ENCODE measurements around the gene RNASE1. TPM values are rescaled to one million over a fixed set of nuclear protein-coding genes. Genes with fewer than 3 reads are reported as not detected.
"Not testable (repeated sequence)": the region's sequence is repeated elsewhere in the genome, so short reads cannot be mapped to it uniquely, and the experiment has no call there.

The RNASE1 gene
- total RNA-seq, 1 donor, result 1.1 TPM

DNA sequence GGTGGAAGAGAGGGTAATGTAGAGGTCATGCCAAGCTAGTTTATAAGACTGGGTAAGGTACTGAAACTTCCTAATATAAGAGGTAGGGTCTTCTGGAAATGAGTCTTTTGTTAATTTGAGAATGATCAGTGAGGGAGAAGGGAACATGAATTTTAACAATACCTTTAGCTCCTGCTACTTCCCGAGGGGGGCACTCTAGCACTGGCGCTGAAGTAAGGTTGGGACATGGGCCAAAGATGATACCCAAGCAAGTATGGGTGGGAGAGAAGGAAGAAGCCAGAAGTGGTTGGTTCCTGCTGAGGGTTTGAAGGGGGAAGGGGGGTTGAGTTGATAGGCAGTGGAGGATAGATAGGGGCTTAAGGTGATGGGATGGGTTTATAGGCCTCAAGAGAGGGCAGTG lies 32.3 kb upstream of the RNASE1 start:
- no peak for DNase-seq (ENCODE audit: insufficient read length, low spot score, missing footprints)
- H2AFZ ChIP-seq (ENCODE audit: low read length), result no peak overlapping the region
- no peaks in the 10 kb centered on the region for H3K4me1 ChIP-seq (ENCODE audit: insufficient read depth, low read length)
- TF ChIP-seq, protein P1, sequence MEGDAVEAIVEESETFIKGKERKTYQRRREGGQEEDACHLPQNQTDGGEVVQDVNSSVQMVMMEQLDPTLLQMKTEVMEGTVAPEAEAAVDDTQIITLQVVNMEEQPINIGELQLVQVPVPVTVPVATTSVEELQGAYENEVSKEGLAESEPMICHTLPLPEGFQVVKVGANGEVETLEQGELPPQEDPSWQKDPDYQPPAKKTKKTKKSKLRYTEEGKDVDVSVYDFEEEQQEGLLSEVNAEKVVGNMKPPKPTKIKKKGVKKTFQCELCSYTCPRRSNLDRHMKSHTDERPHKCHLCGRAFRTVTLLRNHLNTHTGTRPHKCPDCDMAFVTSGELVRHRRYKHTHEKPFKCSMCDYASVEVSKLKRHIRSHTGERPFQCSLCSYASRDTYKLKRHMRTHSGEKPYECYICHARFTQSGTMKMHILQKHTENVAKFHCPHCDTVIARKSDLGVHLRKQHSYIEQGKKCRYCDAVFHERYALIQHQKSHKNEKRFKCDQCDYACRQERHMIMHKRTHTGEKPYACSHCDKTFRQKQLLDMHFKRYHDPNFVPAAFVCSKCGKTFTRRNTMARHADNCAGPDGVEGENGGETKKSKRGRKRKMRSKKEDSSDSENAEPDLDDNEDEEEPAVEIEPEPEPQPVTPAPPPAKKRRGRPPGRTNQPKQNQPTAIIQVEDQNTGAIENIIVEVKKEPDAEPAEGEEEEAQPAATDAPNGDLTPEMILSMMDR (IDR thresholded peaks at IDR 0.05; ENCODE audit: extremely low read depth, low read depth, low read length), result no peak
- H3K4me2 ChIP-seq (ENCODE audit: insufficient read depth, low read length), result no peak overlapping the region
- no peak overlapping the region for H3K27ac ChIP-seq (ENCODE audit: low read depth, low read length)
- H3K9me3 ChIP-seq (ENCODE audit: low read depth, low read length), result no peaks in the 10 kb centered on the region
- no peaks in the 10 kb centered on the region for H3K79me2 ChIP-seq (ENCODE audit: insufficient read depth, low read length)
- H3K27me3 ChIP-seq (ENCODE audit: insufficient read depth, low read length), result peaks cover 4% of the 10 kb centered on the region
- H4K20me1 ChIP-seq (ENCODE audit: insufficient read depth, low read length), result no peaks in the 10 kb centered on the region
- no peak overlapping the region for H3K4me3 ChIP-seq (ENCODE audit: insufficient read depth, low read length)
- no peaks in the 10 kb centered on the region for H3K36me3 ChIP-seq (ENCODE audit: insufficient read depth, low read length)

GRCh38 chr14:20830831-20831230 lies 28.2 kb upstream of the RNASE1 start:
- DNase-seq (ENCODE audit: insufficient read length, low spot score, missing footprints), result no peak
- Histone ChIP-seq H3K36me3 (ENCODE audit: insufficient read depth, low read length) (no peaks in the 10 kb centered on the region), H3K9me3 (ENCODE audit: low read depth, low read length) (no peaks in the 10 kb centered on the region), H3K4me3 (ENCODE audit: insufficient read depth, low read length) (no peak overlapping the region), H3K27me3 (ENCODE audit: insufficient read depth, low read length) (peaks cover 4% of the 10 kb centered on the region), H3K4me1 (ENCODE audit: insufficient read depth, low read length) (no peaks in the 10 kb centered on the region), H3K79me2 (ENCODE audit: insufficient read depth, low read length) (no peaks in the 10 kb centered on the region), H3K27ac (ENCODE audit: low read depth, low read length) (no peak overlapping the region), H3K4me2 (ENCODE audit: insufficient read depth, low read length) (no peak overlapping the region), H4K20me1 (ENCODE audit: insufficient read depth, low read length) (no peaks in the 10 kb centered on the region), H2AFZ (ENCODE audit: low read length) (no peak overlapping the region)
- TF ChIP-seq, protein P1 (IDR thresholded peaks at IDR 0.05; ENCODE audit: extremely low read depth, low read depth, low read length), result no peak

DNA sequence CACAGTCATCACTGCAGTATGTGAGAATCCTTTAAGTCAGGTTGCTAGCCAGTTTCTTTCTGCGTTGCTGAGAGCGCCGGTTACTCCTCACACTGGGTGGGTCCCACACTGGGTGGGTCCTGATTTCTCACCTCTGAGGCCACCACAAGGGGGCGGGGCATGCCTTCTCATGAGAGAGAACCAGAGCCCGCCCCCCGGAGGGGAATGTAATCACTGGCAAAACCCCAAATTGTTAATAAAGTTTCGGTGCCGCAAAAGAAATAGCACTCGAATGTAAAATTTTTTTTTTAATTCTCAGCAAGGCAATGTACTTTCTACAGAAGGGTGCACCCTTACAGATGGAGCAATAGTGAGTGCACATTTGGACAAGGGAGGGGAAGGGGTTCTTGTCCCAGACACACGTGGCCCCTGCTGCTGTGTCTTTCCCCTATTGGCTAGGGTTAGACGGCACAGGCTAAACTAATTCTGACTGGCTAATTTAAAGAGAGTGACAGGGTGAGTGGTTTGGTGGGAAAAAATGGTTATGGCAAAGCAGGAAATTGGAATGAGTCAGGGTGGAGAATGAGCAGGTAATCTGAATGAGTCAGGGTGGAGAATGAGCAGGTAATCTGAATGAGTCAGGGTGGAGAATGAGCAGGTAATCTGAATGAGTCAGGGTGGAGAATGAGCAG lies 25.5 kb upstream of the RNASE1 start:
- H3K4me3 ChIP-seq (ENCODE audit: insufficient read depth, low read length); H3K27ac ChIP-seq (ENCODE audit: low read depth, low read length); DNase-seq (ENCODE audit: insufficient read length, low spot score, missing footprints); H3K79me2 ChIP-seq (ENCODE audit: insufficient read depth, low read length); H2AFZ ChIP-seq (ENCODE audit: low read length); H3K4me1 ChIP-seq (ENCODE audit: insufficient read depth, low read length); H3K36me3 ChIP-seq (ENCODE audit: insufficient read depth, low read length); H3K27me3 ChIP-seq (ENCODE audit: insufficient read depth, low read length); H4K20me1 ChIP-seq (ENCODE audit: insufficient read depth, low read length); H3K9me3 ChIP-seq (ENCODE audit: low read depth, low read length); H3K4me2 ChIP-seq (ENCODE audit: insufficient read depth, low read length): not testable (repeated sequence)

DNA sequence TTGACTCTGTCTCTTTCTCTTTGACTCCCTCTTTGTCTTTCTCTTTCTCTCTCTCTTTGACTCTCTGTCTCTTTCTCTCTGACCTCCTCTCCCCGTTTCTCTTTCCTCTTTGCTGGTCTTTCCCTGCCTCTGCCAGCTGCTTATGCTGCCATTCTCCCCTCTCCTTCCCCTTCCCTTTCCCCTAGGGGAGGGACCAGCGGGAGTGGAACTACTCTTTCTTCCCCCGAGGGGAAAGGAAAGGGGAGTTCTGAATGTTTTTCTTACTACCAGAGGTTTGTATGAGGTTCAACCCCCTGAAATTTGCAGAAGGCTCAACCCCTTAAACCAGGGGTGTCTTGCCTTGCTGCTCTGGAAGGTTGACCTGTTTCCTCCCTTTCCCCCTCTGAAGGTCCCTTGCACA lies 24.7 kb upstream of the RNASE1 start:
- Histone ChIP-seq H3K9me3 (ENCODE audit: low read depth, low read length) (no peaks in the 10 kb centered on the region), H2AFZ (ENCODE audit: low read length) (no peak overlapping the region), H3K4me3 (ENCODE audit: insufficient read depth, low read length) (no peak overlapping the region), H3K79me2 (ENCODE audit: insufficient read depth, low read length) (no peaks in the 10 kb centered on the region), H3K36me3 (ENCODE audit: insufficient read depth, low read length) (no peaks in the 10 kb centered on the region), H3K4me2 (ENCODE audit: insufficient read depth, low read length) (no peak overlapping the region), H3K27me3 (ENCODE audit: insufficient read depth, low read length) (peaks cover 4% of the 10 kb centered on the region), H4K20me1 (ENCODE audit: insufficient read depth, low read length) (no peaks in the 10 kb centered on the region), H3K4me1 (ENCODE audit: insufficient read depth, low read length) (no peaks in the 10 kb centered on the region), H3K27ac (ENCODE audit: low read depth, low read length) (no peak overlapping the region)
- DNase-seq (ENCODE audit: insufficient read length, low spot score, missing footprints), result no peak
- TF ChIP-seq, protein P1 (IDR thresholded peaks at IDR 0.05; ENCODE audit: extremely low read depth, low read depth, low read length), result no peak

DNA sequence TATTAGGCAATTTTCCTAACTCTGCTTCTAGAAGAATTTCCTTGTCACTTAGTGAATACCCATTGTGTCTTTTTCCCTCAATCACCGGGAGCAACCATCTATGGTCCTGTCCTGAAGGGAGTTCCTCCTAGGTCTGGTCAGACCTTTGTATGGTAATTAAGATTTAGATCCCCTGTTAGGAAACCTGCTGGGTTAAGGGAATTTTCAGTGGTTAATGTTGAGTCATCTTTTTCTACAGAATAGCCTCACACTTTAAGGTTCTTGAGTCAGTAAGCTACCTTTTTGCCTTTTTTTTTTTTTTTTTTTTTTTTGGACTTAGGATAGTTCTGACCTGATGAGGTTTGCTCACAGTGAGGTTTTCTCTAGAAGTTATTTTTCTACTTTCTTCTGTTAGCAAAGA lies 24.0 kb upstream of the RNASE1 start:
- not testable (repeated sequence) for H3K27ac ChIP-seq (ENCODE audit: low read depth, low read length); H3K27me3 ChIP-seq (ENCODE audit: insufficient read depth, low read length); H3K9me3 ChIP-seq (ENCODE audit: low read depth, low read length); H3K4me3 ChIP-seq (ENCODE audit: insufficient read depth, low read length); H3K4me1 ChIP-seq (ENCODE audit: insufficient read depth, low read length); H3K36me3 ChIP-seq (ENCODE audit: insufficient read depth, low read length); H4K20me1 ChIP-seq (ENCODE audit: insufficient read depth, low read length); H3K4me2 ChIP-seq (ENCODE audit: insufficient read depth, low read length); H2AFZ ChIP-seq (ENCODE audit: low read length); H3K79me2 ChIP-seq (ENCODE audit: insufficient read depth, low read length); DNase-seq (ENCODE audit: insufficient read length, low spot score, missing footprints)
